H1 (cell line): ENCODE measurements around the gene ZNF200. TPM values are rescaled to one million over a fixed set of nuclear protein-coding genes. Genes with fewer than 3 reads are reported as not detected.

Experiments
- CTCF ChIA-PET: fragments of 300-600 bp; sonication (Branson Sonifier 250); formaldehyde crosslinking; loops from one replicate; lab custom pipeline; 2021; ENCODE audit not compliant: partially characterized antibody; lab: Charles Lee
- POLR2A ChIA-PET: fragments of 300-600 bp; sonication (Branson Sonifier 250); formaldehyde crosslinking; loops from one replicate; lab custom pipeline; 2021; ENCODE audit warnings: inconsistent platforms; ENCODE audit not compliant: partially characterized antibody; lab: Charles Lee
- DNase-seq, 2 experiments: peaks; one replicate each; pipeline versions ENCODE4 v3.0.0 to v3.0.0-alpha.2; 2010 to 2022; ENCODE audit warnings: low spot score in 2 of 2, low read depth in 1 of 2, mixed read lengths in 1 of 2
- FAIRE-seq: peaks from 2 replicates; lab custom pipeline; 2011; peaks lifted over from hg19 to GRCh38; lab: Jason Lieb, UNC
- H2AFZ ChIP-seq: 2 replicates; pipeline ENCODE4 v1.8.1; 2012; ENCODE audit warnings: low read length, inconsistent platforms
- H2AK5ac ChIP-seq: 2 replicates; pipeline ENCODE4 v1.6.1; 2013; ENCODE audit warnings: low read depth, low read length
- H2BK120ac ChIP-seq: replicated peaks from 2 replicates; pipeline ENCODE3; 2013; ENCODE audit warnings: low read depth, low read length, inconsistent platforms
- H2BK12ac ChIP-seq: 2 replicates; pipeline ENCODE4 v1.6.1; 2013; ENCODE audit warnings: low read depth, low read length
- H2BK15ac ChIP-seq: 2 replicates; pipeline ENCODE4 v1.6.1; 2013; ENCODE audit warnings: low read length
- H2BK20ac ChIP-seq: 2 replicates; pipeline ENCODE4 v1.6.1; 2013; ENCODE audit warnings: low read length
- H2BK5ac ChIP-seq: 2 replicates; pipeline ENCODE4 v1.6.1; 2013; ENCODE audit warnings: low read depth, low read length
- H3K14ac ChIP-seq: 2 replicates; pipeline ENCODE4 v1.6.1; 2013; ENCODE audit warnings: inconsistent platforms; ENCODE audit not compliant: insufficient read length
- H3K18ac ChIP-seq: 2 replicates; pipeline ENCODE4 v1.6.1; 2013; ENCODE audit warnings: low read length; ENCODE audit errors: extremely low read depth
- H3K23ac ChIP-seq: 2 replicates; pipeline ENCODE4 v1.6.1; 2013; ENCODE audit warnings: inconsistent platforms; ENCODE audit not compliant: insufficient read length
- H3K23me2 ChIP-seq: 2 replicates; pipeline ENCODE4 v1.6.1; 2013; ENCODE audit warnings: low read depth, low read length
- H3K27ac ChIP-seq: 2 replicates; pipeline ENCODE4 v1.6.1; 2011; ENCODE audit warnings: low read depth, low read length, inconsistent platforms
- H3K27me3 ChIP-seq, 4 experiments: replicated peaks in 1 of 4; 1 replicate in 1 of 4; 2 replicates in 3 of 4; pipeline versions ENCODE4 v1.6.1 to v1.8.1; 2011 to 2013; ENCODE audit warnings: low read length in 3 of 4, mild to moderate bottlenecking in 3 of 4, inconsistent platforms in 2 of 4, mixed read lengths in 2 of 4, moderate library complexity in 1 of 4; ENCODE audit not compliant: control insufficient read depth in 3 of 4, insufficient read depth in 3 of 4; ENCODE audit errors: extremely low read depth in 1 of 4
- H3K36me3 ChIP-seq, 4 experiments: 2 replicates each; pipeline versions ENCODE4 v1.6.1 to v1.8.1; 2011 to 2013; ENCODE audit warnings: mild to moderate bottlenecking in 4 of 4, low read length in 3 of 4, moderate library complexity in 2 of 4, control low read depth in 1 of 4, inconsistent platforms in 1 of 4; ENCODE audit not compliant: insufficient read depth in 4 of 4, control insufficient read depth in 2 of 4
- H3K4ac ChIP-seq: replicated peaks from 2 replicates; pipeline ENCODE3; 2013; ENCODE audit warnings: low read length, low read depth, mixed read lengths, inconsistent platforms; ENCODE audit not compliant: insufficient read length
- H3K4me1 ChIP-seq, 4 experiments: replicated peaks in 1 of 4; 1 replicate in 1 of 4; 2 replicates in 3 of 4; pipeline versions ENCODE4 v1.6.1 to v1.8.1; 2011 to 2013; ENCODE audit warnings: low read length in 3 of 4, inconsistent platforms in 2 of 4, mixed read lengths in 1 of 4; ENCODE audit not compliant: insufficient read depth in 4 of 4, control insufficient read depth in 3 of 4
- H3K4me2 ChIP-seq, 2 experiments: 2 replicates each; pipeline versions ENCODE4 v1.6.1 to v1.8.1; 2011 to 2013; ENCODE audit warnings: low read depth in 2 of 2, low read length in 2 of 2, control low read depth in 1 of 2, inconsistent platforms in 1 of 2, mild to moderate bottlenecking in 1 of 2; ENCODE audit not compliant: insufficient read depth in 1 of 2
- H3K4me3 ChIP-seq, 4 experiments: fragments of 200-600, 300-600 bp in 1 of 4; sonication (generic), shearing (Covaris generic), sonication (Bioruptor Twin) in 1 of 4; 2 replicates each; pipeline versions ENCODE4 v1.5.1 to v1.8.1; 2011 to 2016; ENCODE audit warnings: low read length in 4 of 4, low read depth in 3 of 4, control low read depth in 2 of 4, inconsistent platforms in 2 of 4, mild to moderate bottlenecking in 2 of 4, mixed read lengths in 1 of 4, moderate library complexity in 1 of 4; ENCODE audit not compliant: insufficient read depth in 2 of 4; ENCODE audit errors: extremely low read depth in 1 of 4
- H3K56ac ChIP-seq: replicated peaks from 2 replicates; pipeline ENCODE3; 2013; ENCODE audit warnings: low read depth, mild to moderate bottlenecking, mixed read lengths, low read length, inconsistent platforms; ENCODE audit not compliant: insufficient read length
- H3K79me1 ChIP-seq: 2 replicates; pipeline ENCODE4 v1.6.1; 2013; ENCODE audit warnings: low read depth, low read length, control low read depth
- H3K79me2 ChIP-seq, 2 experiments: 2 replicates each; pipeline versions ENCODE4 v1.6.1 to v1.8.1; 2012 to 2013; ENCODE audit warnings: low read length in 2 of 2, mild to moderate bottlenecking in 2 of 2, inconsistent platforms in 1 of 2; ENCODE audit not compliant: insufficient read depth in 2 of 2, control insufficient read depth in 1 of 2
- H3K9ac ChIP-seq, 4 experiments: replicated peaks in 1 of 4; 1 replicate in 1 of 4; 2 replicates in 3 of 4; pipeline versions ENCODE4 v1.6.1 to v1.8.1; 2011 to 2013; ENCODE audit warnings: low read depth in 3 of 4, low read length in 3 of 4, control low read depth in 2 of 4, mild to moderate bottlenecking in 2 of 4, moderate library complexity in 2 of 4, inconsistent platforms in 1 of 4; ENCODE audit errors: extremely low read depth in 1 of 4
- H3K9me3 ChIP-seq, 2 experiments: 2 replicates each; pipeline versions ENCODE4 v1.6.1 to v1.8.1; 2012 to 2013; ENCODE audit warnings: mild to moderate bottlenecking in 2 of 2, moderate library complexity in 2 of 2, control low read depth in 1 of 2, inconsistent platforms in 1 of 2, low read depth in 1 of 2, low read length in 1 of 2, mixed read lengths in 1 of 2; ENCODE audit not compliant: insufficient read depth in 2 of 2
- H4K20me1 ChIP-seq, 2 experiments: replicated peaks in 1 of 2; 2 replicates each; pipeline versions ENCODE3 to v1.8.1; 2011 to 2013; ENCODE audit warnings: inconsistent platforms in 2 of 2, low read length in 2 of 2, mild to moderate bottlenecking in 1 of 2; ENCODE audit not compliant: insufficient read depth in 2 of 2, control insufficient read depth in 1 of 2
- H4K5ac ChIP-seq: 2 replicates; pipeline ENCODE4 v1.6.1; 2013; ENCODE audit warnings: low read length, low read depth, mixed read lengths, inconsistent platforms; ENCODE audit not compliant: insufficient read length
- H4K8ac ChIP-seq: 2 replicates; pipeline ENCODE4 v1.8.0; 2013; ENCODE audit warnings: mild to moderate bottlenecking, moderate library complexity, low read length, inconsistent platforms; ENCODE audit not compliant: insufficient read depth; ENCODE audit errors: extremely low read depth
- H4K91ac ChIP-seq: replicated peaks from 2 replicates; pipeline ENCODE3; 2013; ENCODE audit warnings: low read length, mixed read lengths, inconsistent platforms; ENCODE audit not compliant: insufficient read length
- FOSL1 ChIP-seq: IDR thresholded peaks from 2 replicates; pipeline ENCODE4 v1.6.1; 2011; ENCODE audit warnings: mild to moderate bottlenecking, low read depth, low read length, moderate library complexity; ENCODE audit not compliant: insufficient read depth
- GTF2F1 ChIP-seq: IDR thresholded peaks from 2 replicates; pipeline ENCODE4 v1.6.1; 2012; ENCODE audit warnings: low read depth, low read length, improper control_type of control experiment, borderline replicate concordance
- HDAC2 ChIP-seq, 2 experiments: fragments of 300-600 bp in 1 of 2; sonication (generic) in 1 of 2; IDR thresholded peaks; 2 replicates each; pipeline ENCODE4 v1.6.1; 2011 to 2012; ENCODE audit warnings: low read depth in 2 of 2, low read length in 2 of 2, mild to moderate bottlenecking in 2 of 2, moderate library complexity in 2 of 2, borderline replicate concordance in 1 of 2, inconsistent platforms in 1 of 2
- KDM1A ChIP-seq: fragments of 200-600, 300-600 bp; sonication (generic); IDR thresholded peaks from 2 replicates; pipeline ENCODE4 v1.7.1; 2016; ENCODE audit warnings: mild to moderate bottlenecking, low read length, borderline replicate concordance
- RAD21 ChIP-seq, 2 experiments: IDR thresholded peaks in 1 of 2; conservative IDR thresholded peaks in 1 of 2; 2 replicates each; pipeline ENCODE4 v1.6.1; 2011; ENCODE audit warnings: low read depth in 2 of 2, low read length in 2 of 2, improper control_type of control experiment in 1 of 2, inconsistent platforms in 1 of 2, mild to moderate bottlenecking in 1 of 2, moderate library complexity in 1 of 2
- SP4 ChIP-seq: IDR thresholded peaks from 2 replicates; pipeline ENCODE4 v1.6.1; 2012; ENCODE audit warnings: low read length, inconsistent platforms
- whole genome bisulfite sequencing, 2 experiments: shearing (Covaris generic) in 1 of 2; methylation state at CpG; one replicate each; pipeline versions ENCODE4 v1.1.6 to v1.1.7; 2013 to 2015; ENCODE audit warnings: low lambda C conversion rate in 2 of 2, mixed read lengths in 2 of 2, inconsistent platforms in 1 of 2, low coverage in 1 of 2, missing lambda C conversion rate in 1 of 2; ENCODE audit not compliant: insufficient replicate concordance in 2 of 2, insufficient coverage in 1 of 2, insufficient read length in 1 of 2; ENCODE audit errors: extremely low coverage in 1 of 2, missing lambda C conversion rate in 1 of 2; 5-methylcytosine and 5-hydroxymethylcytosine counted together
- polyA plus RNA-seq, 7 experiments: library from polyadenylated mRNA; depleted of rRNA in 3 of 7; stranded (reverse) in 5 of 7; unstranded in 2 of 7; fragments of >200 nt in 5 of 7; fragments of 200-250 nt in 2 of 7; gene quantifications; 1 replicate in 5 of 7; 2 replicates in 1 of 7; 4 replicates in 1 of 7; pipeline versions ENCODE4 v1.2.1 to v1.2.3, GENCODE V29; 2011 to 2013; ENCODE audit warnings: missing spikeins in 2 of 7, mixed read lengths in 2 of 7
- total RNA-seq: library from RNA; stranded (reverse); fragmentation: NEBNext Ultra II Directional; extraction: Animal tissue kit (Norgen Biotek cat#: 25700); gene quantifications from 2 replicates; pipeline ENCODE4 v1.2.1, GENCODE V29; 2021

Gene ZNF200
- total and polyA plus RNA-seq, 2 of the 8 experiments (the other 6 are each of a cell fraction or from before 2014, with no cell fraction given), result 2.7 to 9.9 TPM

GRCh38 chr16:3242709-3243108 is 7.8 kb upstream of the ZNF200 start:
- no peak for FAIRE-seq
- no peak overlapping the region for H2BK15ac ChIP-seq
- no peak for DNase-seq
- TF ChIP-seq RAD21 (IDR thresholded peaks at IDR 0.05 in 1 of 2, conservative IDR thresholded peaks at IDR 0.05 in 1 of 2; ENCODE audit: low read depth in 2 of 2, low read length in 2 of 2) (no peak), HDAC2 (IDR thresholded peaks at IDR 0.05; ENCODE audit: borderline replicate concordance in 1 of 2, low read depth in 2 of 2, low read length in 2 of 2) (no peak), KDM1A (no peak), SP4 (no peak), FOSL1 (no peak), GTF2F1 (no peak)

More at GRCh38 chr16:3242709-3243108, 7.8 kb upstream of the ZNF200 start:
- no peak overlapping the region for H3K56ac ChIP-seq
- H2AK5ac ChIP-seq, result no peak overlapping the region
- 90% methylated on average over 11 of the region's 11 CpGs; no CpG with 5 or more reads in 1 of the 2 experiments for WGBS, 2 experiments
- no peak overlapping the region for H2BK120ac ChIP-seq
- H3K79me2 ChIP-seq, result no peaks in the 10 kb centered on the region
- no peak overlapping the region for H2BK20ac ChIP-seq
- no peak overlapping the region for H3K14ac ChIP-seq
- H3K36me3 ChIP-seq, result no peaks in the 10 kb centered on the region
- no peak overlapping the region for H3K4me3 ChIP-seq
- ChIA-PET POLR2A (interaction anchor here (0.7 kb wide), 1 partner anchor 50 kb away, joined by 5 read pairs; no protein-coding TSS in a partner anchor), CTCF (interaction anchor here (1.0 kb wide), 1 partner anchor 20 kb away, joined by 3 read pairs; no protein-coding TSS in a partner anchor)
- no peaks in the 10 kb centered on the region for H4K20me1 ChIP-seq
- H4K8ac ChIP-seq, result no peak overlapping the region
- no peak overlapping the region for H3K23ac ChIP-seq
- no peaks in the 10 kb centered on the region for H3K27me3 ChIP-seq
- no peak overlapping the region for H2AFZ ChIP-seq
- H3K27ac ChIP-seq, result no peak overlapping the region
- H3K4ac ChIP-seq, result no peak overlapping the region
- peaks cover 29 to 33% of the 10 kb centered on the region in 2 experiments; a peak in 3 of 4 replicates for H3K9me3 ChIP-seq
- H3K4me1 ChIP-seq, result no peaks in the 10 kb centered on the region
- no peak overlapping the region for H2BK12ac ChIP-seq
- H4K91ac ChIP-seq, result no peak overlapping the region
- no peak overlapping the region for H3K4me2 ChIP-seq
- H3K9ac ChIP-seq, result no peak overlapping the region
- H3K18ac ChIP-seq, result no peak overlapping the region
- H4K5ac ChIP-seq, result no peak overlapping the region
- no peaks in the 10 kb centered on the region for H3K23me2 ChIP-seq
- no peaks in the 10 kb centered on the region for H3K79me1 ChIP-seq
- H2BK5ac ChIP-seq, result no peak overlapping the region
